Peyer's patch (tissue), 4 donors: ENCODE measurements around the gene THADA.

Experiments used
- POLR2A ChIP-seq, 2 donors: fragments of 450-650 bp; IDR thresholded peaks; one replicate each; pipeline ENCODE4 v1.5.1; 2017; ENCODE audit warnings: antibody characterized with exemption in 2 of 2, mild to moderate bottlenecking in 2 of 2, moderate library complexity in 2 of 2
- TF ChIP-seq, protein P1 (sequence below), 6 experiments: fragments of 450-650 bp in 4 of 6; fragments of 200-600 bp in 2 of 6; sonication (generic) in 1 of 6; IDR thresholded peaks; one replicate each; pipeline ENCODE4 v1.5.1; 2017 to 2019; ENCODE audit warnings: antibody characterized with exemption in 6 of 6, mild to moderate bottlenecking in 3 of 6, moderate library complexity in 1 of 6

DNA sequence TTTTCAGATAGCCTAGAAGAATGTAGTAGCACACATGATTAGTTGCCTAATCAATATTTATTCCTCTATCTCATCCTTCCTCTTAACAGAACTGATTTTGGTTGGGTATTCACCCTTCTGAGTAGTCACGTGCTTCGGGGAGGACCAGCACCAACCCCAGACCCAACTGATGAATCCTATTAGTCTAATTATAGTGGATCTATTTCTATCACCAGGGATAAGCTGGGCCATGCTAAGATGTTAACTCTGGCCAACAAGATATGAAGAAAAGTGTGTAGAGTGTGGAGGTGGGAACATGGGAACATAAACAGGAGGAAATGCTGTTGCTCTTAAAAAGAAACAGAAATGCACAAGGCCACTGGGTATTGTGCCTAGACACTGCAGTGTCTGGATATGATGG, 119.9 kb downstream of the THADA start:
- TF ChIP-seq, protein P1, sequence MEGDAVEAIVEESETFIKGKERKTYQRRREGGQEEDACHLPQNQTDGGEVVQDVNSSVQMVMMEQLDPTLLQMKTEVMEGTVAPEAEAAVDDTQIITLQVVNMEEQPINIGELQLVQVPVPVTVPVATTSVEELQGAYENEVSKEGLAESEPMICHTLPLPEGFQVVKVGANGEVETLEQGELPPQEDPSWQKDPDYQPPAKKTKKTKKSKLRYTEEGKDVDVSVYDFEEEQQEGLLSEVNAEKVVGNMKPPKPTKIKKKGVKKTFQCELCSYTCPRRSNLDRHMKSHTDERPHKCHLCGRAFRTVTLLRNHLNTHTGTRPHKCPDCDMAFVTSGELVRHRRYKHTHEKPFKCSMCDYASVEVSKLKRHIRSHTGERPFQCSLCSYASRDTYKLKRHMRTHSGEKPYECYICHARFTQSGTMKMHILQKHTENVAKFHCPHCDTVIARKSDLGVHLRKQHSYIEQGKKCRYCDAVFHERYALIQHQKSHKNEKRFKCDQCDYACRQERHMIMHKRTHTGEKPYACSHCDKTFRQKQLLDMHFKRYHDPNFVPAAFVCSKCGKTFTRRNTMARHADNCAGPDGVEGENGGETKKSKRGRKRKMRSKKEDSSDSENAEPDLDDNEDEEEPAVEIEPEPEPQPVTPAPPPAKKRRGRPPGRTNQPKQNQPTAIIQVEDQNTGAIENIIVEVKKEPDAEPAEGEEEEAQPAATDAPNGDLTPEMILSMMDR (IDR thresholded peaks at IDR 0.05): no peak
- no peak for TF ChIP-seq POLR2A (IDR thresholded peaks at IDR 0.05)
